ENCODE results near the gene LRRC45. TPM values are rescaled to one million over a fixed set of nuclear protein-coding genes. Genes with fewer than 3 reads are reported as not detected.

The LRRC45 gene
- total RNA-seq, 1 donor from 2014 or later = 12.2 TPM

DNA sequence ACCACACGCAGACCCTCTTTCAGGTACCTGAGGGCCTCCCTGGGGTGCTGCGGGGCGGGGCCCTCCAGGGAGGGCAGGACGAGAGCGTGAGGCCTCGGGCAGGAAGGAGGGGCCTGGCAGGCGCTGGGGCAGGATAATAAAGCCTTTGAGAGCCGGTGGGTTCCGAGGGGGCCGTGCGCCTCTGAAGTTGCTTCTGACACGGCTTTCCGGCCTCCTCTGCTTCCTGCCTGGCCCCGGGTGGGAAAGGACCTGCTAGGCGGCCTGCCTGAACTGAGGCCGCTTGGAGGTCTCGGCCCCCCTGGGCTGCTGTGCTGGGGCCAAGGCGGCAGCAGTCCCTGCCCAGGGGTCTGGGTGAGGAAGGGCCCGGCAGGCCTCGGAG is 10.9 kb upstream of the LRRC45 start:
- H3K9me3 ChIP-seq = no peaks in the 10 kb centered on the region
- intact Hi-C loops (cut with DNase I) = no loop called here
- H3K4me1 ChIP-seq = peaks cover 3% of the 10 kb centered on the region
- H3K27me3 ChIP-seq = no peaks in the 10 kb centered on the region
- ATAC-seq (no peak), DNase-seq (no peak)
- peak overlapping the region; percentile 78 for H3K27ac ChIP-seq
- H3K36me3 ChIP-seq = no peaks in the 10 kb centered on the region
- TF ChIP-seq CTCF (IDR thresholded peaks at IDR 0.05) = no peak
- H3K4me3 ChIP-seq = no peak overlapping the region

DNA sequence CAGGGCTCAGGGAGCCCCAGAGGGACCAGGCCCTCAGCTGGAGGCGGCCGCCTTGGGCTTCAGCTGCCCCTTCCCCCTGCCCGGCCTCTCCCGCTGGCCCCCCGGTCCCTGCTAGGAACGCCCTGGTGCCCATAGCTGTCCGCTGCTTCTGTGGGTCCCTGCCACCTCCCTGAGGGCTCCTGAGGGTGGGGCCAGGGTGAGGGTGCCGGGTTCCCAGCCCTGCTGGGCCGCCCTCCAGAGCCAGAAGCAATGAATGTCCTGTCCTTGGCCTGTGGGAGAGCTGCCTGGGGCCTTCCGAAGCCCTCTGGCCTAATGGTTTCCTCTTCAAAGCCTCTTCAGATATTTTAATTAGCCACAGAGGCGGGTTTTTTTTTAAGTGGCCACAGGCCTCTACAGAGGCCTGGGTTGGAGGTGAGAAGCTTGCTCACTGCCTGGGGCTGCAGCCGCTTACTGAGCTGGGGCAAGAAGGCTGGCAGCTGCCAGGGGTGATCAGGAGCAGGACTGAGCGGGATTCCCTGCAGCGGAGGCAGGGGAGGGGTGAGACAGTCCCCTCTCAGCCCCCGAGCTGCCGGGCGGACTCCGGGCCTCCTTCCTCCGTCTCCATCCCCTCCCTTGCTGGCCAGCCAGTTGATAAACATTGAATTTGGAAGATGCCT is 10.3 kb upstream of the LRRC45 start:
- H3K4me3 ChIP-seq = peak overlapping the region; percentile 16
- DNase-seq (peak; percentile 87), ATAC-seq (peak; percentile 63)
- peaks cover 3% of the 10 kb centered on the region for H3K4me1 ChIP-seq
- intact Hi-C loops (cut with DNase I) = no loop called here
- H3K36me3 ChIP-seq = no peaks in the 10 kb centered on the region
- no peaks in the 10 kb centered on the region for H3K9me3 ChIP-seq
- peak overlapping the region; percentile 78 for H3K27ac ChIP-seq
- no peak for TF ChIP-seq CTCF (IDR thresholded peaks at IDR 0.05)
- H3K27me3 ChIP-seq = no peaks in the 10 kb centered on the region

GRCh38 chr17:82013341-82013740 is 9.8 kb upstream of the LRRC45 start:
- Histone ChIP-seq H3K4me1 (peaks cover 3% of the 10 kb centered on the region), H3K27ac (peak overlapping the region; percentile 78), H3K4me3 (peak overlapping the region; percentile 16), H3K36me3 (no peaks in the 10 kb centered on the region), H3K27me3 (no peaks in the 10 kb centered on the region), H3K9me3 (no peaks in the 10 kb centered on the region)
- intact Hi-C loops (cut with DNase I) = no loop called here
- DNase-seq (no peak), ATAC-seq (peak; percentile 1)
- no peak for TF ChIP-seq CTCF (IDR thresholded peaks at IDR 0.05)

DNA sequence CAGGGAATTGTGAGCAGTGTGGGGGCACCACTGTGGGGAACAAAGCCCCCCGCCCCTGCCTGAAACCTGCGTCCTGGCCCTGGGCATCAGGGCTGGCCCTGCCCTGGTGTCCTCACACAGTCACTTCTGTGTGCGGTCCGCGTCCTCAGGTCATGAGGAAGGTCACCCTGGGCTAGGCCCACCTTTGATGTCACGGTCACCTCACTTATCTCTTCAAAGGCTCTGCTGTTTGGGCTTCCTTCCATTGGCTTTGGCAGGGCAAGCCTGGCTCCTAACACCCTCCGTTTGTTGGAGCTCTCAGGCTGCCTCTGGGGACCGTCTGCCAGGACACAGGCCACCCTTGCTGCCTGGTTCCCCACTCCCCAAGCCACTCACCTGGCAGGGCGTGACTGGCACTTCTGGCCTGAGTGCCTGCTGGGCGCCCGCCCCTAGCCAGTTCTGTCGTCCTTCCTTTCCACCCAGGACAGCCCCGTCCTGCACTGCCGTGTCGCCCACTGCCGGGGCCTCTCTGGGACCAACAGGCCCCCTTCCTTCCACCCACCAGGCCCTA is 9.3 kb upstream of the LRRC45 start:
- no peaks in the 10 kb centered on the region for H3K27me3 ChIP-seq
- intact Hi-C loops (cut with DNase I) = no loop called here
- no peaks in the 10 kb centered on the region for H3K9me3 ChIP-seq
- H3K4me3 ChIP-seq = peak overlapping the region; percentile 16
- ATAC-seq (peak; percentile 58), DNase-seq (peak; percentile 90)
- TF ChIP-seq CTCF (IDR thresholded peaks at IDR 0.05) = no peak
- no peaks in the 10 kb centered on the region for H3K36me3 ChIP-seq
- peaks cover 3% of the 10 kb centered on the region for H3K4me1 ChIP-seq
- peak overlapping the region; percentile 78 for H3K27ac ChIP-seq

DNA sequence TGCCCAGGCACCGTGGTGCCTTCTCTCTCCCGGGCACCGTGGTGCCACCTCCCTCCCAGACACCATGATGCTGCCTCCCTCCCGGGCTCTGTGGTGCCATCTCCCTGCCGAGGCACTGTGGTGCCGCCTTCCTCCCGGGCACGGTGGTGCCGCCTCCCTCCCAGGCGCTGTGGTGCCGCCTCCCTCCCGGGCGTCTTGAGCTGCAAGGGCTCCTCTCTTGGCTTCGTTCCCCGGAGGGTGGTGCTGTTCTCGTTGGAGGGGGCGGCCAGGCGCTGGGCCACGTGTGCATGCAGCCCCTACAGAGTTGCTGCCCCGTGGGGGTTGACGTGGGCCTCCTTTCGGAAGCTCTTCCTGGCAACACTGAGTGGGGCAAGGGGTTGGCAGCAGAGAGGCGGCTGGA is 8.7 kb upstream of the LRRC45 start:
- ATAC-seq (peak; percentile 39), DNase-seq (peak; percentile 83)
- H3K4me3 ChIP-seq = peak overlapping the region; percentile 10
- H3K36me3 ChIP-seq = no peaks in the 10 kb centered on the region
- no peaks in the 10 kb centered on the region for H3K9me3 ChIP-seq
- no peaks in the 10 kb centered on the region for H3K27me3 ChIP-seq
- no peak for TF ChIP-seq CTCF (IDR thresholded peaks at IDR 0.05)
- peak overlapping the region; percentile 78 for H3K27ac ChIP-seq
- peaks cover 3% of the 10 kb centered on the region for H3K4me1 ChIP-seq
- intact Hi-C loops (cut with DNase I) = no loop called here
